Heart left ventricle (tissue), 16 donors: ENCODE results near the gene LCNL1. TPM values are rescaled to one million over a fixed set of nuclear protein-coding genes. Genes with fewer than 3 reads are reported as not detected.

Source experiments
- ATAC-seq, 4 donors: fragments of 200-7000 bp; cut with Tn5 transposase; one replicate each; pipeline ENCODE4 v1.9.1; 2020 to 2022; ENCODE audit warnings: moderate library complexity in 4 of 4, mild to moderate bottlenecking in 3 of 4, moderate number of reproducible peaks in 1 of 4
- DNase-seq, 5 donors: peaks; one replicate each; pipeline ENCODE4 v3.0.0-alpha.2; 2020
- H3K27ac ChIP-seq, 12 donors: fragments of 200-600 bp; sonication (generic) in 4 of 12; one replicate each; pipeline versions ENCODE4 v1.5.0 to v1.8.0; 2016 to 2022; ENCODE audit warnings: mild to moderate bottlenecking in 2 of 12
- H3K27me3 ChIP-seq, 9 donors: fragments of 200-600 bp; sonication (generic) in 2 of 9; one replicate each; pipeline versions ENCODE4 v1.5.1 to v1.8.0; 2016 to 2022; ENCODE audit warnings: mild to moderate bottlenecking in 3 of 9
- H3K36me3 ChIP-seq, 9 donors: fragments of 200-600 bp; sonication (generic) in 2 of 9; one replicate each; pipeline versions ENCODE4 v1.5.0 to v1.8.0; 2018 to 2022; ENCODE audit warnings: mild to moderate bottlenecking in 2 of 9
- H3K4me1 ChIP-seq, 12 donors: fragments of 200-600 bp; sonication (generic) in 4 of 12; one replicate each; pipeline versions ENCODE4 v1.5.0 to v1.8.0; 2016 to 2022; ENCODE audit warnings: mild to moderate bottlenecking in 3 of 12
- H3K4me3 ChIP-seq, 12 donors: fragments of 200-600 bp; sonication (generic) in 4 of 12; one replicate each; pipeline versions ENCODE4 v1.5.0 to v1.8.0; 2017 to 2022; ENCODE audit warnings: mild to moderate bottlenecking in 9 of 12, moderate library complexity in 4 of 12
- H3K9me3 ChIP-seq, 12 donors: fragments of 200-600 bp; sonication (generic) in 4 of 12; one replicate each; pipeline versions ENCODE4 v1.5.0 to v1.8.0; 2016 to 2022; ENCODE audit warnings: mild to moderate bottlenecking in 1 of 12
- POLR2A ChIP-seq, 2 donors: fragments of 450-650 bp; IDR thresholded peaks; one replicate each; pipeline ENCODE4 v1.6.1; 2017; ENCODE audit warnings: antibody characterized with exemption in 2 of 2, mild to moderate bottlenecking in 2 of 2, moderate library complexity in 2 of 2
- WGBS, 4 donors: extraction: QIAGEN DNeasy Blood & Tissue Kit in 2 of 4; methylation state at CpG; one replicate each; pipeline versions ENCODE4 v1.1.5 to v1.1.7; 2013 to 2018; 5-methylcytosine and 5-hydroxymethylcytosine counted together
- intact Hi-C, 10 donors: fragments of 100-400 bp; cut with DNase I; formaldehyde crosslinking; loops; one replicate each; pipeline versions ENCODE4 v1.11.1 to v1.14.2; 2022
- polyA plus RNA-seq, 2 donors: library from polyadenylated mRNA; stranded (reverse); fragments of 200-250 nt; gene quantifications; one replicate each; pipeline ENCODE4 v1.2.3, GENCODE V29; 2013
- total RNA-seq, 9 donors: library from RNA; depleted of rRNA in 2 of 9; stranded (reverse); fragments of >200 nt in 2 of 9; fragmentation: NEBNext Ultra II Directional in 3 of 9; extraction: Animal tissue kit (Norgen Biotek cat#: 25700) in 3 of 9; gene quantifications; one replicate each; pipeline versions ENCODE4 v1.1.0 to v1.2.4, GENCODE V29; 2016 to 2023
- TF ChIP-seq, protein P1 (sequence below), 12 donors: fragments of 200-600 bp; sonication (generic) in 4 of 12; IDR thresholded peaks; one replicate each; pipeline versions ENCODE4 v1.5.0 to v1.8.0; 2018 to 2022; ENCODE audit warnings: antibody characterized with exemption in 12 of 12, mild to moderate bottlenecking in 5 of 12
- donor health status: ischemic (EF 13 %, LVEDD 7.1; RV severe dilation, severe dysfunction).
- donor health status: healthy with polysubstance abuse.
- donor health status: DM: no; HTN: yes; CAD: no.
- donor health status: DM: no; HTN: no; CAD: no.
- donor health status: ischemic (EF 25% LVEDD 6.9; RV normal size, moderate dysfunction).
- donor health status: ischemic (EF 25% LVEDD 5.7; RV mildly dilated, moderate dysfunction).
- donor health status: healthy.
- donor health status: DM: yes; HTN: yes; CAD: no.
- donor health status: ischemic (EF 35%, LVEDD 5.7; RV mildly dilated, moderate dysfunction).
- donor health status: nonischemic (EF 11% LVEDD 7.7; RV severe dilation, severe dysfunction).
- donor health status: DM: yes; HTN: yes; CAD: no.
- donor health status: PGD.
- donor health status: ischemic (EF 29% LVEDD 5.4; RV normal size, mild dysfunction).
- donor health status: nonischemic (EF 23%, LVEDD 6.1; RV moderate dilation, normal function).

The LCNL1 gene
- total and polyA plus RNA-seq, 11 donors = 0.14 to 14.9 (median 2.7) TPM

DNA sequence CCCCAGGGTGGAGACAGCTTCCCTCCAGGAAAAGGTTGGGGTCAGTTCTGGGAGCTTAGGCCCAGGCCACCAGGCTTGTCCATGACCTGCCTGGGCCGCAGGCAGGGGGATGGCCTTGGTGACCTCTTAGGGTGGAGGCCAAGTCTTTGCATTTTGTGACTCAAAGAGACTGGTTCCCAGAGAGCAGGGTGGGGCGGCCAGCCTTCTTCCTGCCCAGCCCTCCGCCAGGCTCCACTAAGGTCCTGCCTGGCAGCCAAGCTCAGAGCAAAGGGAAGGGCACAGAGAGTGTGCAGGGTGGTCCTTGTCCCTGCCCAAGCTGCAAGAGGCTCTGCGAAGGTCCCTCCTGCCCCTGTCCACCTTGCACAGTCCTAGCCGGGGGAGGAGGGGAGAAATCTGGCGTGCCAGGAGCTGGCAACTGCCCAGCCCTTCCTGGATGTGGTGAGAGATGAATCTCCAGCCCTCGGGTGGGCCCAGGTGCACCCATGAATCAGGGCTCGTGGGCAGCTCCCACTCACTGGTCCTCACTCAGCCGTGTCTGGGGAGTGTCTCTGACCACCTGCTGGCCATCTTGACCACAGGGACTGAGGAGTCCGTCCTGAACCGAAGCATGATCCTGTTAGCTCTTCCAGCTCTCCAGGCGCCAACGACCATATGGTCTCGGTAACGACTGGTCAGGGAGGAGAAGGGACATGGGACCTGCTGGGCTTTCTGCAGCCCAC, 7.8 kb upstream of the LCNL1 start:
- DNase-seq (peak in 1 of 5 donors; percentile 80), ATAC-seq (peak in 3 of 4 donors; percentile 1 to 6 (median 4))
- Histone ChIP-seq H3K4me1 (peaks cover 10 to 66% (median 44%) of the 10 kb centered on the region in 12 donors), H3K27me3 (peaks cover 0 to 9% (median 0%) of the 10 kb centered on the region in 9 donors), H3K27ac (peak overlapping the region in 11 of 12 donors; percentile 47 to 98 (median 89)), H3K4me3 (peak overlapping the region in 4 of 12 donors; percentile 1 to 15 (median 6)), H3K9me3 (no peaks in the 10 kb centered on the region), H3K36me3 (no peaks in the 10 kb centered on the region)
- WGBS, 4 donors = 49 to 64% (median 53%) methylated on average over 7 to 15 of the region's 15 CpGs
- TF ChIP-seq, protein P1, sequence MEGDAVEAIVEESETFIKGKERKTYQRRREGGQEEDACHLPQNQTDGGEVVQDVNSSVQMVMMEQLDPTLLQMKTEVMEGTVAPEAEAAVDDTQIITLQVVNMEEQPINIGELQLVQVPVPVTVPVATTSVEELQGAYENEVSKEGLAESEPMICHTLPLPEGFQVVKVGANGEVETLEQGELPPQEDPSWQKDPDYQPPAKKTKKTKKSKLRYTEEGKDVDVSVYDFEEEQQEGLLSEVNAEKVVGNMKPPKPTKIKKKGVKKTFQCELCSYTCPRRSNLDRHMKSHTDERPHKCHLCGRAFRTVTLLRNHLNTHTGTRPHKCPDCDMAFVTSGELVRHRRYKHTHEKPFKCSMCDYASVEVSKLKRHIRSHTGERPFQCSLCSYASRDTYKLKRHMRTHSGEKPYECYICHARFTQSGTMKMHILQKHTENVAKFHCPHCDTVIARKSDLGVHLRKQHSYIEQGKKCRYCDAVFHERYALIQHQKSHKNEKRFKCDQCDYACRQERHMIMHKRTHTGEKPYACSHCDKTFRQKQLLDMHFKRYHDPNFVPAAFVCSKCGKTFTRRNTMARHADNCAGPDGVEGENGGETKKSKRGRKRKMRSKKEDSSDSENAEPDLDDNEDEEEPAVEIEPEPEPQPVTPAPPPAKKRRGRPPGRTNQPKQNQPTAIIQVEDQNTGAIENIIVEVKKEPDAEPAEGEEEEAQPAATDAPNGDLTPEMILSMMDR (IDR thresholded peaks at IDR 0.05) = no peak
- peak in 1 of 2 donors; percentile 69 for TF ChIP-seq POLR2A (IDR thresholded peaks at IDR 0.05)
- intact Hi-C loops = loop anchor here in 2 of 10 donors (2.0 kb wide), 2 partner anchors 22 to 24 kb away; partner anchors contain the start of gene LCN12 (in 1 of the 2)

- WGBS, 4 donors = 16 to 38% (median 25%) methylated on average over 5 to 14 of the region's 14 CpGs
- DNase-seq (peak; percentile 74 to 86 (median 78)), ATAC-seq (peak in 3 of 4 donors; percentile 1 to 26 (median 4))
- H3K4me3 ChIP-seq = peak overlapping the region in 3 of 12 donors; percentile 1 to 6 (median 6)
- peak overlapping the region in 11 of 12 donors; percentile 47 to 98 (median 89) for H3K27ac ChIP-seq
- H3K9me3 ChIP-seq = no peaks in the 10 kb centered on the region
- H3K36me3 ChIP-seq = no peaks in the 10 kb centered on the region
- peaks cover 0 to 9% (median 0%) of the 10 kb centered on the region in 9 donors for H3K27me3 ChIP-seq
- intact Hi-C loops = loop anchor here in 3 of 10 donors (2.0 kb wide), 2 partner anchors 23 to 25 kb away; partner anchors contain the start of gene LCN12 (in 1 of the 3)
- TF ChIP-seq POLR2A (IDR thresholded peaks at IDR 0.05) = no peak
- TF ChIP-seq, protein P1 (IDR thresholded peaks at IDR 0.05) = peak; percentile 12 to 60 (median 38)
- H3K4me1 ChIP-seq = peaks cover 10 to 72% (median 48%) of the 10 kb centered on the region in 12 donors
Observed at GRCh38 chr9:136975644-136976043, 7.1 kb upstream of the LCNL1 start.

DNA sequence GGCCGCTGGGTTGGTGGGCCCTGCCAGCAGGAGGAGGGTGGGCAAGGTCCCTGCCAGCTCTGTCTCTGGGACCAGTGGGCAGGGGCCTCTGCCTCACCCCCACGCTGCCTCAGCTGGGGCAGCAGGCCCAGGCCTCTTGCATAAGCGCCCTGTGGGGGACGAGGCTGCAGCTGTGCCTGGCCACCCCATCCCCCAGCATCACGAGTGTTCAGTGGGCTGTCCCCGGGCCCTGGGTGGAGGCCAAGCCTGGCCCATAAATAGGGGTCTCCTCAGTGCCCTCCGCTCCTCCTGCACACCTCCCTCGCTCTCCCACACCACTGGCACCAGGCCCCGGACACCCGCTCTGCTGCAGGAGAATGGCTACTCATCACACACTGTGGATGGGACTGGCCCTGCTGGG, 5.6 kb upstream of the LCNL1 start, which contains the start of gene PTGDS:
Gene PTGDS (plus strand): TSS at position 282 of the 400 bp plus-strand sequence. CDS start 75 bp downstream, at position 357.
- WGBS, 4 donors = 41 to 61% (median 55%) methylated on average over 4 to 10 of the region's 10 CpGs
- TF ChIP-seq, protein P1 (IDR thresholded peaks at IDR 0.05) = no peak
- TF ChIP-seq POLR2A (IDR thresholded peaks at IDR 0.05) = no peak
- DNase-seq (peak; percentile 77 to 93 (median 86)), ATAC-seq (peak; percentile 34 to 67 (median 53))
- Histone ChIP-seq H3K36me3 (no peaks in the 10 kb centered on the region), H3K4me1 (peaks cover 10 to 88% (median 59%) of the 10 kb centered on the region in 12 donors), H3K27me3 (peaks cover 0 to 9% (median 0%) of the 10 kb centered on the region in 9 donors), H3K4me3 (peak within 1 kb of the TSS; percentile 37 to 73 (median 62)), H3K9me3 (no peaks in the 10 kb centered on the region), H3K27ac (peak within 1 kb of the TSS; percentile 57 to 98 (median 88))
- intact Hi-C loops = loop anchor here in 3 of 10 donors (1.0 to 2.0 kb wide), 3 partner anchors 26 to 28 kb away; no protein-coding TSS in a partner anchor

GRCh38 chr9:136977649-136978072, 5.1 kb upstream of the LCNL1 start:
- ATAC-seq = no peak
- intact Hi-C loops = loop anchor here in 3 of 10 donors (1.0 to 2.0 kb wide), 3 partner anchors 27 to 28 kb away; no protein-coding TSS in a partner anchor
- H3K4me3 ChIP-seq = peak overlapping the region; percentile 37 to 73 (median 62)
- TF ChIP-seq, protein P1 (IDR thresholded peaks at IDR 0.05) = no peak
- TF ChIP-seq POLR2A (IDR thresholded peaks at IDR 0.05) = no peak
- H3K36me3 ChIP-seq = no peaks in the 10 kb centered on the region
- H3K27ac ChIP-seq = peak overlapping the region; percentile 57 to 98 (median 88)
- 10 to 12% (median 12%) methylated on average over 7 to 33 of the region's 33 CpGs for WGBS, 4 donors
- H3K27me3 ChIP-seq = peaks cover 0 to 9% (median 0%) of the 10 kb centered on the region in 9 donors
- H3K4me1 ChIP-seq = peaks cover 10 to 92% (median 63%) of the 10 kb centered on the region in 12 donors
- H3K9me3 ChIP-seq = no peaks in the 10 kb centered on the region
- no peak for DNase-seq
